Measurements from ENCODE around the gene CAMK1D. TPM values are rescaled to one million over a fixed set of nuclear protein-coding genes. Genes with fewer than 3 reads are reported as not detected.
A peak's percentile ranks its signal among the peaks of the same experiment; 100 is the strongest.

The CAMK1D gene
- total and polyA plus RNA-seq, 2 donors (not counting 3 experiments of a cell fraction or from before 2014, with no cell fraction given) = 0.37 to 4.2 TPM

- Histone ChIP-seq H2AFZ (ENCODE audit: low read depth, low read length) (no peak overlapping the region), H3K36me3 (ENCODE audit: control insufficient read depth in 2 of 2, extremely low read depth in 1 of 2, insufficient read depth in 2 of 2, low read length in 2 of 2) (no peaks in the 10 kb centered on the region), H3K79me2 (ENCODE audit: control insufficient read depth, insufficient read depth, low read length) (no peaks in the 10 kb centered on the region), H3K27ac (ENCODE audit: insufficient read depth, low read depth, low read length) (peak overlapping the region; percentile 65), H3K4me3 (replicated peaks in 1 of 3; ENCODE audit: insufficient read depth in 1 of 3, low read depth in 1 of 3, low read length in 3 of 3) (no peak overlapping the region), H3K27me3 (ENCODE audit: control insufficient read depth in 2 of 2, insufficient read depth in 2 of 2, low read length in 2 of 2) (no peaks in the 10 kb centered on the region), H4K20me1 (replicated peaks; ENCODE audit: control insufficient read depth, extremely low read depth, insufficient read depth, low read length) (no peaks in the 10 kb centered on the region), H3K4me2 (ENCODE audit: insufficient read depth, low read length) (peak overlapping the region; percentile 55), H3K9me3 (replicated peaks; ENCODE audit: control insufficient read depth, insufficient read depth, low read length) (no peaks in the 10 kb centered on the region), H3K9ac (replicated peaks; ENCODE audit: extremely low read depth, insufficient read depth, low read length) (no peak overlapping the region), H3K4me1 (ENCODE audit: control insufficient read depth, extremely low read depth, insufficient read depth, low read length) (peaks cover 23% of the 10 kb centered on the region), H3K9me1 (replicated peaks; ENCODE audit: control insufficient read depth, extremely low read depth, insufficient read depth, low read length) (no peaks in the 10 kb centered on the region)
- CTCF ChIA-PET = interaction anchor here (1.4 to 2.3 kb wide), 3 partner anchors 11 to 61 kb away, joined by 4 to 14 read pairs (median 7); no protein-coding TSS in a partner anchor
- DNase-seq (ENCODE audit: low read depth, low spot score) (no peak), FAIRE-seq (peak; percentile 79)
- intact Hi-C loops (cut with micrococcal nuclease) = loop anchor here (5.0 kb wide), 2 partner anchors 181 to 376 kb away; no protein-coding TSS in a partner anchor
- dilution Hi-C loops (cut with MboI; ENCODE audit: extremely low pct_ligation_motif_present, low sequenced_read_pairs) = no loop called here
- POLR2A ChIA-PET = no interaction called here
- TF ChIP-seq MAX (IDR thresholded peaks at IDR 0.05; ENCODE audit: insufficient read depth, insufficient read length) (no peak), CTCF (IDR thresholded peaks at IDR 0.05; ENCODE audit: extremely low read depth in 1 of 2, insufficient read depth in 1 of 2, low read depth in 1 of 2, low read length in 2 of 2) (no peak), JUN (IDR thresholded peaks at IDR 0.05; ENCODE audit: borderline replicate concordance, insufficient read depth, insufficient read length, low read depth) (no peak), POLR2AphosphoS5 (IDR thresholded peaks at IDR 0.05; ENCODE audit: insufficient read depth, low read depth, low read length) (no peak), POLR2A (IDR thresholded peaks at IDR 0.05; ENCODE audit: low read depth, low read length) (no peak), GATA2 (IDR thresholded peaks at IDR 0.05; ENCODE audit: insufficient read depth, insufficient read length, low read depth, low read length) (peak; percentile 16), FOS (IDR thresholded peaks at IDR 0.05; ENCODE audit: borderline replicate concordance, insufficient read depth, low read length) (no peak)
- no TSS peak for BruUV-seq (replicated peaks)
These were observed 372.0 kb downstream of the CAMK1D start for GRCh38 chr10:12721334-12721733.

All from endothelial cell of umbilical vein (primary cell).